GM23248 (cell line): ENCODE results near the gene ZIC4.

ENCODE experiments used
- EZH2 ChIP-seq: fragments of 200-600 bp; sonication (generic); IDR thresholded peaks from 2 replicates; pipeline ENCODE4 v1.6.1; 2018; ENCODE audit warnings: antibody characterized with exemption, mild to moderate bottlenecking; ENCODE audit not compliant: insufficient read depth, poor library complexity, severe bottlenecking
- EZH2phosphoT487 ChIP-seq: fragments of 200-600 bp; sonication (generic); IDR thresholded peaks from 2 replicates; pipeline ENCODE4 v1.6.1; 2018; ENCODE audit warnings: antibody characterized with exemption, moderate library complexity, mild to moderate bottlenecking, low read depth; ENCODE audit not compliant: insufficient read depth

- TF ChIP-seq EZH2 (no peak), EZH2phosphoT487 (no peak)
Observed at GRCh38 chr3:147403511-147403910, 2.8 kb downstream of the ZIC4 start.
